PFSK-1 (cell line): ENCODE measurements around the gene SNX24.

ENCODE experiments used
- FOXP2 ChIP-seq: optimal IDR thresholded peaks from 2 replicates; pipeline ENCODE3; 2011; ENCODE audit warnings: borderline replicate concordance, control low read depth, inconsistent platforms; ENCODE audit not compliant: insufficient read depth; ENCODE audit errors: extremely low read length, extremely low read depth
- POLR2AphosphoS5 ChIP-seq: IDR thresholded peaks from 2 replicates; pipeline ENCODE4 v1.6.1; 2012; ENCODE audit warnings: low read depth, mild to moderate bottlenecking, control low read depth, low read length, moderate library complexity
- SIN3A ChIP-seq: IDR thresholded peaks from 2 replicates; pipeline ENCODE4 v1.6.1; 2012; ENCODE audit warnings: mild to moderate bottlenecking, low read length, moderate library complexity, borderline replicate concordance; ENCODE audit not compliant: insufficient read depth
- TAF1 ChIP-seq: IDR thresholded peaks from 2 replicates; pipeline ENCODE4 v1.6.1; 2012; ENCODE audit warnings: low read length, control low read depth, borderline replicate concordance; ENCODE audit not compliant: insufficient read depth
- TF ChIP-seq, protein P1 (sequence below), 2 experiments: IDR thresholded peaks; 2 replicates each; pipeline versions ENCODE4 v1.6.1 to v1.8.0; 2011 to 2012; ENCODE audit warnings: low read depth in 2 of 2, low read length in 2 of 2, control low read depth in 1 of 2, inconsistent platforms in 1 of 2, mild to moderate bottlenecking in 1 of 2, moderate library complexity in 1 of 2; ENCODE audit not compliant: insufficient read depth in 1 of 2

Gene SNX24

DNA sequence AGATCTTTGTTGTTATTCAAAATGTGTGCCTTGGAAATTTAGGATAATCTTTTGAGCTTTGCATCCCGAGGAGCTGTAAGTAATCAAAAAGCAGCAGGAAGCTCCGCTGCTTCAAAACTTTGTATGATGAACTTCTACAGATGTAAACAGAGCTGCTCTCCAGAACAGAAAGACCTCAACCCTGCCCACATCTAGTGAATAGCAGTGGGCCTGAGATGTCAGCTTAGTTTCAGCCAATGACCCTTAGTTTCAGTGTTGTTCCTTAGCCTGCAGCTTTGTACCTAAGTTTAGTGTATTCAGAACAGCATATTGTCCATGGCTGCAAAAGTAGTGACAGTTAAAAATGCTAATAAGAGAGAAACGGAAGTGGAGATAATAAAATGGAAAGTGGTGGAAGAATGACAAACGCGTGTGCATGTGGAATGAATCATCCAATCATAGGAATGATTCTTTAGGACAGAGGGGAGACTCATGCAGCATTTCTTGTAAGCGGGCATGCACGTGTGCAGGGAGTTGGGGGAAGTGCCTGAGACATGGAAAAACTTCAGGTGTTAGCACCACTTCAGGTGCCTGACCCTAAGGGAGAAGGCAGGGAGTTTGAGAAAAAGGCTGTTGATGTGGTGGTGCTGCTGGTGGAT is 24.9 kb downstream of the SNX24 start:
- TF ChIP-seq SIN3A (no peak), TAF1 (no peak)
- TF ChIP-seq, protein P1, sequence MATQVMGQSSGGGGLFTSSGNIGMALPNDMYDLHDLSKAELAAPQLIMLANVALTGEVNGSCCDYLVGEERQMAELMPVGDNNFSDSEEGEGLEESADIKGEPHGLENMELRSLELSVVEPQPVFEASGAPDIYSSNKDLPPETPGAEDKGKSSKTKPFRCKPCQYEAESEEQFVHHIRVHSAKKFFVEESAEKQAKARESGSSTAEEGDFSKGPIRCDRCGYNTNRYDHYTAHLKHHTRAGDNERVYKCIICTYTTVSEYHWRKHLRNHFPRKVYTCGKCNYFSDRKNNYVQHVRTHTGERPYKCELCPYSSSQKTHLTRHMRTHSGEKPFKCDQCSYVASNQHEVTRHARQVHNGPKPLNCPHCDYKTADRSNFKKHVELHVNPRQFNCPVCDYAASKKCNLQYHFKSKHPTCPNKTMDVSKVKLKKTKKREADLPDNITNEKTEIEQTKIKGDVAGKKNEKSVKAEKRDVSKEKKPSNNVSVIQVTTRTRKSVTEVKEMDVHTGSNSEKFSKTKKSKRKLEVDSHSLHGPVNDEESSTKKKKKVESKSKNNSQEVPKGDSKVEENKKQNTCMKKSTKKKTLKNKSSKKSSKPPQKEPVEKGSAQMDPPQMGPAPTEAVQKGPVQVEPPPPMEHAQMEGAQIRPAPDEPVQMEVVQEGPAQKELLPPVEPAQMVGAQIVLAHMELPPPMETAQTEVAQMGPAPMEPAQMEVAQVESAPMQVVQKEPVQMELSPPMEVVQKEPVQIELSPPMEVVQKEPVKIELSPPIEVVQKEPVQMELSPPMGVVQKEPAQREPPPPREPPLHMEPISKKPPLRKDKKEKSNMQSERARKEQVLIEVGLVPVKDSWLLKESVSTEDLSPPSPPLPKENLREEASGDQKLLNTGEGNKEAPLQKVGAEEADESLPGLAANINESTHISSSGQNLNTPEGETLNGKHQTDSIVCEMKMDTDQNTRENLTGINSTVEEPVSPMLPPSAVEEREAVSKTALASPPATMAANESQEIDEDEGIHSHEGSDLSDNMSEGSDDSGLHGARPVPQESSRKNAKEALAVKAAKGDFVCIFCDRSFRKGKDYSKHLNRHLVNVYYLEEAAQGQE (IDR thresholded peaks at IDR 0.05; ENCODE audit: insufficient read depth in 1 of 2, low read depth in 2 of 2, low read length in 2 of 2): no peak

DNA sequence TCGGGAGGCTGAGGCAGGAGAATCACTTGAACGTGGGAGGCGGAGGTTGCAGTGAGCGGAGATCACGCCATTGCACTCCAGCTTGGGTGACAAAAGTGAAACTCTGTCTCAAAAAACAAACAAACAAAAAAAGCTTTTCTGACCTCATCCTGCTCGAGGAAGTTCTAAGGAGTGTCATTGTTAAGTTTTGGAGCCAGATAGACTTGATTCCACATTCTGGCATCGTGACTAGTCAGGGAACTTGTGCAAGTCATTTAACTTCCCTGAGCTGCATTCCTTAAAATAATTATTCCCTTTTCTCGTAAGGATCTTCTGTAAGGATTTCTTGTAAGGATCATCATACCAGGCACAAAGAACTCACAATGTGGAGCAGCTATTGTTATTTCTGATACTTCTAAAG is 26.2 kb downstream of the SNX24 start:
- TF ChIP-seq, protein P1 (IDR thresholded peaks at IDR 0.05; ENCODE audit: insufficient read depth in 1 of 2, low read depth in 2 of 2, low read length in 2 of 2): no peak
- TF ChIP-seq POLR2AphosphoS5 (no peak), SIN3A (no peak), FOXP2 (no peak), TAF1 (no peak)

DNA sequence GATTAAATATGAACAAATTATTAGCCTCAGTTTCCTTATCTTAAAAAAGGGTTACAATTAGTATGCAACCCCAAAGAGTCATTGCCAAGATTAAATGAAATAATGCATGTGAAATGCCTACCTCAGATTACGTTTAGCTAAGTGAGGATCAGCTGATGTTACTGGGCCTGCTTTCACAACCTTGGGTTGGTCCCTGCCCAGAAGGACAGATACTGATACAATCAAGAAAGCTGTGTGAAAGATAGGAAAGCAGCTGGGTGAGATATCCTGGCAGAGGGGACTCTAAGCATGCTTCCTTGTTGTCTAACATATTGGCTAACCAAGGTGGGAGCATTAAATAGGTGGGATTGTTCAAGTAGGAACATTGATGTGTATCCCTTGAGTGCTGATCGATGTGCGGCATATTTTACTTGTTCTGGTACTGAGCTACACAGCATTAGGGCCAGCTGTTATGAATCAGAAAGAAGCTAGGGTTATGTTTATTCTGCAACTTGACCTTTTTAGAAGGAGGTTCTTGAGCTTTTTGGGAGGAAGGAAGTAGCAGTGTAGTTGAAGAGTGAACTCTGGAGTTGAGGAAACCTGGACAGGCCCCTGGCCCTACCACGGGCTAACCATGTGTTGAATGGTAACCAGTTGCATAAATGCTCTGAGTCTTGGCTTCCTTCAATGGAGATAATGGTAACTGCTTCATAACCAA is 28.9 kb downstream of the SNX24 start:
- TF ChIP-seq POLR2AphosphoS5: no peak
- TF ChIP-seq FOXP2: no peak

DNA sequence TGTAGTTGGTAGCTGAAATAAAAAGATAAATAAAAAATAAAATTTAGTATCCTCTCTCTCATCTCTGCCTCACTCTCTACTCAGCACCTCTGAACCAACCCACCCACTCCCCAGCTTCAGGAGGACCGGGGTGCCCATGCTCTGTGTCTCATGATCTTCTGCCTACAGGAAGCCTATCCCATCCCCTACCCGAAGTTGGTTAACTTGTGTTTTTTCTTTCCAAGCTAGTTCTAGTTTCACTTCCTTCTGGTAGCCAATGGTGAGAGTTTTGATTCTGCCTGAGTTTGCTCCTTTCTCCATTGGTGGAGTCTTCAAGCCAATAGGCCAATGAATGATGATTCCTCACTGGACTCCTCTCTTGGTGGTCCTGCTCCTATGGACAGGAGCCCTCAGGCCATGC is 32.1 kb downstream of the SNX24 start:
- TF ChIP-seq POLR2AphosphoS5 (no peak), FOXP2 (no peak), SIN3A (no peak), TAF1 (no peak)
- TF ChIP-seq, protein P1 (IDR thresholded peaks at IDR 0.05; ENCODE audit: insufficient read depth in 1 of 2, low read depth in 2 of 2, low read length in 2 of 2): no peak

DNA sequence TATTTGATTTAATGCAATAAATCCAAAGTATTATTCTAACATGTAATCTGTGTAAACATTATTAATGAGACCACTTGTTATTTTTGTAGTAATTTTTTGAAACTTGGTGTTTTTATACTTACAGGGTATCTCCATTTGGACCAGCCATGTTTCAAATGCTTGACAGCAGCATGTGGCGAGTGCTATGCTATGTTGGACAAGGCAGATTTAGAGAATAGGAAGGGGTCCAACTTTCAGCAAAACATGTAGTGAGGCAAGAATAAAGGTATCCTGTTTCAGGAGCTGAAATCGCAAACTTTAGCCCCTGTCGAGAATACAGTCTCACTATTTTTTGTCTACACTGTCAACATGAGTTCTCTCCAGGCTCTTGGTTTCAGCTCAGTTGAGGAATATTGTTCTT is 33.7 kb downstream of the SNX24 start:
- TF ChIP-seq, protein P1 (IDR thresholded peaks at IDR 0.05; ENCODE audit: insufficient read depth in 1 of 2, low read depth in 2 of 2, low read length in 2 of 2): no peak
- TF ChIP-seq POLR2AphosphoS5 (no peak), SIN3A (no peak), FOXP2 (no peak), TAF1 (no peak)
